Panc1 (cell line): ENCODE results near the gene FHL2. TPM values are rescaled to one million over a fixed set of nuclear protein-coding genes. Genes with fewer than 3 reads are reported as not detected.

Experiments used
- ATAC-seq: fragments of 200-7000 bp; cut with Tn5 transposase; 2 replicates; pipeline ENCODE4 v1.9.1; 2020; ENCODE audit warnings: mild to moderate bottlenecking, moderate library complexity
- BruUV-seq: library from RNA; stranded (reverse); fragments of 400-500 nt; replicated peaks from 2 replicates; lab custom pipeline; 2021; lab: Mats Ljungman, UMichigan
- CTCF ChIA-PET: fragments of 300-600 bp; sonication (Branson Sonifier 250); formaldehyde crosslinking; loops from one replicate; lab custom pipeline; 2022; ENCODE audit warnings: antibody characterized with exemption; lab: Charles Lee
- POLR2A ChIA-PET: fragments of 300-600 bp; sonication (Branson Sonifier 250); formaldehyde crosslinking; loops from one replicate; lab custom pipeline; 2022; ENCODE audit warnings: antibody characterized with exemption; lab: Charles Lee
- DNase-seq: peaks from one replicate; pipeline ENCODE4 v3.0.0-alpha.2; 2010; ENCODE audit warnings: low read depth, low spot score
- H3K27ac ChIP-seq: 2 replicates; pipeline ENCODE4 v1.5.1; 2011; ENCODE audit warnings: mild to moderate bottlenecking, low read length, inconsistent platforms
- H3K27me3 ChIP-seq: fragments of 200-500 bp; sonication (Bioruptor generic); 2 replicates; pipeline ENCODE4 v1.6.0; 2014; ENCODE audit warnings: low read length, inconsistent platforms; ENCODE audit not compliant: control insufficient read depth, insufficient read depth
- H3K36me3 ChIP-seq: fragments of 200-500 bp; sonication (Bioruptor generic); 2 replicates; pipeline ENCODE4 v1.5.1; 2014; ENCODE audit warnings: inconsistent platforms, mild to moderate bottlenecking, low read length, moderate library complexity; ENCODE audit not compliant: control insufficient read depth, insufficient read depth
- H3K4me1 ChIP-seq: 2 replicates; pipeline ENCODE4 v1.5.1; 2011; ENCODE audit warnings: inconsistent platforms, mild to moderate bottlenecking, low read length, moderate library complexity; ENCODE audit not compliant: control insufficient read depth, insufficient read depth
- H3K4me3 ChIP-seq, 2 experiments: 2 replicates each; pipeline ENCODE4 v1.5.1; 2011 to 2012; ENCODE audit warnings: low read depth in 2 of 2, low read length in 2 of 2, mild to moderate bottlenecking in 2 of 2, inconsistent platforms in 1 of 2, moderate library complexity in 1 of 2
- H3K9me3 ChIP-seq: fragments of 200-500 bp; sonication (Bioruptor generic); 2 replicates; pipeline ENCODE4 v1.5.1; 2014; ENCODE audit warnings: low read depth, mild to moderate bottlenecking, inconsistent platforms, low read length, moderate library complexity; ENCODE audit not compliant: control insufficient read depth, insufficient read depth
- POLR2AphosphoS5 ChIP-seq: IDR thresholded peaks from 2 replicates; pipeline ENCODE4 v1.6.1; 2012; ENCODE audit warnings: mild to moderate bottlenecking, low read depth, low read length, moderate library complexity
- SIN3A ChIP-seq: IDR thresholded peaks from 2 replicates; pipeline ENCODE4 v1.6.1; 2012; ENCODE audit warnings: low read depth, mild to moderate bottlenecking, low read length, moderate library complexity, borderline replicate concordance; ENCODE audit not compliant: insufficient read depth
- TCF7L2 ChIP-seq: IDR thresholded peaks from 2 replicates; pipeline ENCODE4 v1.6.1; 2011; ENCODE audit warnings: mild to moderate bottlenecking, low read depth, low read length, inconsistent platforms
- in situ Hi-C: cut with HindIII; loops from 2 replicates; pipeline ENCODE4 v1.10.0; 2016; ENCODE audit warnings: low sequenced_read_pairs, low pct_unique_long_range_greater_than_20kb
- intact Hi-C: fragments of 100-400 bp; cut with micrococcal nuclease; formaldehyde crosslinking; loops from one replicate; pipeline ENCODE4 v1.10.0; 2022; ENCODE audit not compliant: unreplicated experiment
- total RNA-seq: library from RNA; stranded (reverse); gene quantifications from one replicate; pipeline ENCODE4 v1.2.1, GENCODE V29; 2021; ENCODE audit not compliant: unreplicated experiment
- TF ChIP-seq, protein P1 (sequence below): fragments of 450-650 bp; IDR thresholded peaks from 2 replicates; pipeline ENCODE4 v1.5.1; 2017; ENCODE audit warnings: mild to moderate bottlenecking
- TF ChIP-seq, protein P2 (sequence below), 2 experiments: IDR thresholded peaks; 2 replicates each; pipeline ENCODE4 v1.6.1; 2011 to 2012; ENCODE audit warnings: low read depth in 2 of 2, control low read depth in 1 of 2, low read length in 1 of 2, mild to moderate bottlenecking in 1 of 2, moderate library complexity in 1 of 2; ENCODE audit not compliant: insufficient read depth in 1 of 2

FHL2 gene
- total RNA-seq, 1 experiment from 2014 or later, result 378 TPM

DNA sequence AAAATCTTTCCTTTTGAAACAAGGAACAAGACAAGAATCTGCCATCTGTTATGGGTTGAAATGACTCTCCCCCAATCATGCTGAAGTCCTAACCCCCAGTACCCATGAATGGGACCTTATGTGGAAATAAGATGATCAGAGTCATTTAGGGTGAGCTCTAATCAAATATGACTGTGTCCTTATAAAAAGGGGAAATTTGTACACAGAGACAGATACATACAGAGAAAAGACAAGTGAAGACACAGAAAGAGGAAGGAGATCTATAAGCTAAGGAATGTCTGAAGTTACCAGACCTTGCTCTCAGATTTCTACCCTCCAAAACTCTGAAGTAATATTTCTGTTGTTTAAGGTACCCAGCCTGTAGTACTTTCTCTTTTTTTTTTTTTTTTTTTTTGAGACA, 85.0 kb downstream of the FHL2 start:
- in situ Hi-C loops (no loop called here), intact Hi-C loops (no loop called here)
- BruUV-seq, result no TSS peak
- CTCF ChIA-PET, result interaction anchor here (0.7 kb wide), 1 partner anchor 97 kb away, joined by 9 read pairs; no protein-coding TSS in a partner anchor
- DNase-seq (no peak), ATAC-seq (no peak)
- H3K27ac ChIP-seq, result no peak overlapping the region
- no peaks in the 10 kb centered on the region for H3K36me3 ChIP-seq
- no peaks in the 10 kb centered on the region for H3K9me3 ChIP-seq
- no peaks in the 10 kb centered on the region for H3K4me1 ChIP-seq
- no peaks in the 10 kb centered on the region for H3K27me3 ChIP-seq
- TF ChIP-seq, protein P1, sequence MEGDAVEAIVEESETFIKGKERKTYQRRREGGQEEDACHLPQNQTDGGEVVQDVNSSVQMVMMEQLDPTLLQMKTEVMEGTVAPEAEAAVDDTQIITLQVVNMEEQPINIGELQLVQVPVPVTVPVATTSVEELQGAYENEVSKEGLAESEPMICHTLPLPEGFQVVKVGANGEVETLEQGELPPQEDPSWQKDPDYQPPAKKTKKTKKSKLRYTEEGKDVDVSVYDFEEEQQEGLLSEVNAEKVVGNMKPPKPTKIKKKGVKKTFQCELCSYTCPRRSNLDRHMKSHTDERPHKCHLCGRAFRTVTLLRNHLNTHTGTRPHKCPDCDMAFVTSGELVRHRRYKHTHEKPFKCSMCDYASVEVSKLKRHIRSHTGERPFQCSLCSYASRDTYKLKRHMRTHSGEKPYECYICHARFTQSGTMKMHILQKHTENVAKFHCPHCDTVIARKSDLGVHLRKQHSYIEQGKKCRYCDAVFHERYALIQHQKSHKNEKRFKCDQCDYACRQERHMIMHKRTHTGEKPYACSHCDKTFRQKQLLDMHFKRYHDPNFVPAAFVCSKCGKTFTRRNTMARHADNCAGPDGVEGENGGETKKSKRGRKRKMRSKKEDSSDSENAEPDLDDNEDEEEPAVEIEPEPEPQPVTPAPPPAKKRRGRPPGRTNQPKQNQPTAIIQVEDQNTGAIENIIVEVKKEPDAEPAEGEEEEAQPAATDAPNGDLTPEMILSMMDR, result no peak
- TF ChIP-seq SIN3A (no peak), TCF7L2 (no peak), POLR2AphosphoS5 (no peak)
- TF ChIP-seq, protein P2, sequence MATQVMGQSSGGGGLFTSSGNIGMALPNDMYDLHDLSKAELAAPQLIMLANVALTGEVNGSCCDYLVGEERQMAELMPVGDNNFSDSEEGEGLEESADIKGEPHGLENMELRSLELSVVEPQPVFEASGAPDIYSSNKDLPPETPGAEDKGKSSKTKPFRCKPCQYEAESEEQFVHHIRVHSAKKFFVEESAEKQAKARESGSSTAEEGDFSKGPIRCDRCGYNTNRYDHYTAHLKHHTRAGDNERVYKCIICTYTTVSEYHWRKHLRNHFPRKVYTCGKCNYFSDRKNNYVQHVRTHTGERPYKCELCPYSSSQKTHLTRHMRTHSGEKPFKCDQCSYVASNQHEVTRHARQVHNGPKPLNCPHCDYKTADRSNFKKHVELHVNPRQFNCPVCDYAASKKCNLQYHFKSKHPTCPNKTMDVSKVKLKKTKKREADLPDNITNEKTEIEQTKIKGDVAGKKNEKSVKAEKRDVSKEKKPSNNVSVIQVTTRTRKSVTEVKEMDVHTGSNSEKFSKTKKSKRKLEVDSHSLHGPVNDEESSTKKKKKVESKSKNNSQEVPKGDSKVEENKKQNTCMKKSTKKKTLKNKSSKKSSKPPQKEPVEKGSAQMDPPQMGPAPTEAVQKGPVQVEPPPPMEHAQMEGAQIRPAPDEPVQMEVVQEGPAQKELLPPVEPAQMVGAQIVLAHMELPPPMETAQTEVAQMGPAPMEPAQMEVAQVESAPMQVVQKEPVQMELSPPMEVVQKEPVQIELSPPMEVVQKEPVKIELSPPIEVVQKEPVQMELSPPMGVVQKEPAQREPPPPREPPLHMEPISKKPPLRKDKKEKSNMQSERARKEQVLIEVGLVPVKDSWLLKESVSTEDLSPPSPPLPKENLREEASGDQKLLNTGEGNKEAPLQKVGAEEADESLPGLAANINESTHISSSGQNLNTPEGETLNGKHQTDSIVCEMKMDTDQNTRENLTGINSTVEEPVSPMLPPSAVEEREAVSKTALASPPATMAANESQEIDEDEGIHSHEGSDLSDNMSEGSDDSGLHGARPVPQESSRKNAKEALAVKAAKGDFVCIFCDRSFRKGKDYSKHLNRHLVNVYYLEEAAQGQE (IDR thresholded peaks at IDR 0.05; ENCODE audit: insufficient read depth in 1 of 2, low read depth in 2 of 2, low read length in 1 of 2), result no peak
- POLR2A ChIA-PET, result no interaction called here
- no peak overlapping the region for H3K4me3 ChIP-seq

Other genes starting within 250 kb of the FHL2 start
- not detected for gene GPR45, start 157.3 kb downstream of the FHL2 start, total RNA-seq
- gene TGFBRAP1, start 69.3 kb downstream of the FHL2 start, total RNA-seq, result 32.7 TPM
- 20.0 TPM for gene C2orf49, start 61.5 kb downstream of the FHL2 start, total RNA-seq